Stimulated activated naive CD4-positive, alpha-beta T cell (primary cell): ENCODE results near the gene AMPH.
"Not testable (repeated sequence)": the region's sequence is repeated elsewhere in the genome, so short reads cannot be mapped to it uniquely, and the experiment has no call there.

Source experiments
- DNase-seq, 6 experiments: peaks; one replicate each; lab custom pipeline; 2025; lab: John Stamatoyannopoulos, UW

AMPH gene

DNA sequence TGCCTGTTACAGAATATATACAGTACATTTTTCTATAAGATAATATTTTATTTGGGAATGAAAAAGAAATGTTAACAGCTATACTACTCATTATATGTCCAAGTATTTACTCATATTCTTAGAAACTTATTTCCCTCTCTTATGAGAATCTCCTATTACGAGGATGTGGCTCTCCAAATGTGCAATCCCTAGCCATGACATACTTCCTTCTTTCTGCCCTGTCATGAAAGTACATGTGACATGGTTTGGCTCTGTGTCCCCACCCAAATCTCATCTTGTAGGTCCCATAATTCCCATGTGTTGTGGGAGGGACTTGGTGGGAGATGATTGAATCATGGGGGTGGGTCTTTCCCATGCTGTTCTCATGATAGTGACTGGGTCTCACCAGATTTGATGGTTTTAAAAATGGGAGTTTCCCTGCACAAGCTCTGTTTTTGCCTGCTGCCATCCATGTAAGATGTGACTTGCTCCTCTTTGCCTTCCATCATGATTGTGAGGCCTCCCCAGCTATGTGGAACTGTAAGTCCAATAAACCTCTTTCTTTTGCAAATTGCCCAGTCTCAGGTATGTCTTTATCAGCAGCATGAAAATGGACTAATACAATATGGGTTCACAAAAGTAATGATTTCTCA lies 235.1 kb downstream of the AMPH start:
- DNase-seq: not testable (repeated sequence)

DNA sequence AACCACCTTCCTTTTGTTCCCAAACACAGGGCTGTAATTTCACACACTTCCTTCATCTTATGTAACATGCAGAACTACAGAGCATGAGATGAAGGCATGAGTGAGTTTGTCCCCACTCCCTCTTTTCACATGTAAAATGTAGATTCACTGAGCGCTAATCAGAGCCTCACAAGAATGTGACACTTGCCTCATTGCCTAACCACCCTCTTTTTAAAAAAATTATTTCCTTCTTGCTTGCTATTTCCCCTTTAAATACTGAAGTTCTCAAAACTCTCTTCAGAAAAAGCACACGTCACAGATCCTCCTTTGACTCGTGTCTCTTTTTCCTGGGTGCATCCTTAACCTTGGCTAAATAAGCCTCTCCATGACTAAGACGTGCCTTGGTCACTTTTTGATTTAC lies 236.5 kb downstream of the AMPH start:
- DNase-seq: no peak

DNA sequence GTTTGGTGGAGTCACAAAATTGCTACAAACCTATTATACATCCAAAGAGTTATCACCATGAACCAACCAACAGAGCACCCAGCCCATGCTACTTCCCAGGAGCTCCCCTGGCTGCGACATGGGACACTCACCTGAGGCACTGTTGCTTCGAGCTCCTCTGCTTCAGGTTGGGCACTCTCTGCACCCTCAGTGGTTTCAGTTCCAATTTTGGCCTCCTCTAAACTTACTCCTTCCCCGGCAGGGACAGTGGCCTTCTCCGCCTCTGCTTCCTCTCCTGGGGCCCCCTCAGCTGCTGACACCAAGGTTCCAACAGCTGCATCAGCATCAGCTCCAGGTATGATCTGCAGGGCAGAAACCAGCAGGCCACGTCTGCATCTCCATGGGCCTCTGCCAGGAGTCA lies 237.3 kb downstream of the AMPH start:
- no peak for DNase-seq

DNA sequence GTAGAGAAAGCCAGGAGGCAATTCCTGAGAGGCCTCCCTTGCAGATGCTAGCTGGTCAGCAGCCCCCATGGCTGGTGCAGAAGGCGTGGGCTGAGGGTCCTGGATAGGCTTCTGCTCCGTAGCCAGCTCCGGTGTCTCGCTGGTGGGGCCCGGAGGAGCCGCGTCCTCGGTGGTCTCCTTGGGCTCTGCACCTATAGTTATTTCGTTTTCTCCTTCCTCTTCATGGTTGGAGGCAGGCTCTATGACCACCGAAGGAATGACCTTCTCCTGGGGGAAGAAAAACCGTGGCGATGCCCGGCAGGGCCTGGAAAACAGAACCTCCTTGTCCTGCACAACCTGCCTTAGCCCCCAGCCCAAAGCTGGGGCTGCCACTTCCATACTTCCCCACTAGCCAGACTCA lies 239.4 kb downstream of the AMPH start:
- no peak for DNase-seq

DNA sequence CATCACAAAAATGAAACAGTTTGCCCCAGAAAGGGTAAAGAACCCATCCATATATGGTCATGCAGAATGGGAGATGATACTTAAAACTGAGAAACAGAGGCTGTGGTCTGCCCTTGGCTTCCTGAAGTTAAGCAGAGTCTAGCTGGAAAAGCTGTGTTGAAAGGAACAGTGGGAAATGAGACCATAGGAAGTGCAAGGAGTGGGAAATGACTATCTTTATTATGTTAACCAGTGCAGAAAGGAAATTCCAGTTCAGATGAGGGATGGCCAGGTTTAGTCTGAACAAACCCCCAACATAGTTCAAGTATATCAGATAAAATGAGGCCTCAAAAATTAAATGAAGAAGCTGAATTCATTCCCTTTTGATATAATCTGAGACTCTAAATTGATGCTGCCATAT lies 245.5 kb downstream of the AMPH start:
- no peak for DNase-seq

DNA sequence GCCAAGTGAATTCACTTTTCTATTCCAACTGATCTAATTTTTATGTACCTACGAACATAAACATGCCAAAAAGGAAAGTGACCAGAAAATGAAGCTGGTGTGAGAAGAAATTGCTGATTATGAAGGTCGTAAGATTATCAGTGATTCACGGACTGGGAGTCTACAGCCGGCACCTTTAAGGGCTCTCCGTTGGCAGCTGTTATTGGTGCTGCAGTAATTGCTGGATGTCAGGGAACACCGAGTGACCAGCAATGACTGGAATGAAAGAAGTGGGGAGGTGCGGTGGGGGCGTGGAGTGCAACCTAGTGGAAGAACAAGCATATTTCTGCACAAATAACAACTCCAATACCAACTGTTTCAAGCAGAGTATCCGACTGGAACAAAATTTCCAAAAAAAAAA lies 247.9 kb downstream of the AMPH start:
- DNase-seq: no peak

DNA sequence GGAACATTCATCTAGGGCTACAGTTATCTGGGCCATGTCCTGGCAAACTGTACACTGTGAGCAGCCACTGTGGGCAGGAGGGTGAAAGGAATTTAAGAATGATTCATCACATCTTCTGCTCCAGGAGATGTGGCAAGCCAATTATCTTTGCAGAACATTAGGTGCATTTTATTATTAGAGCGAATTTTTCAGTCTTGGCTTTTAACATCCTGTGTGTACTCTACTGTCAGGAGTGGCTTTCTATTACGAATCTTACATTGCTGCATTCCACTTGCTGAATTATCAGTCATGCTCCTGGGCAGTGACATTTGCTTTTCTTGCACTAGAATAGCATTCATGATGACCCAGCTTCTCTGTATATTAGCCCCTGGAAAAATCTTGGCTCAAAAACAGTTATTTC lies 248.5 kb downstream of the AMPH start:
- no peak for DNase-seq

DNA sequence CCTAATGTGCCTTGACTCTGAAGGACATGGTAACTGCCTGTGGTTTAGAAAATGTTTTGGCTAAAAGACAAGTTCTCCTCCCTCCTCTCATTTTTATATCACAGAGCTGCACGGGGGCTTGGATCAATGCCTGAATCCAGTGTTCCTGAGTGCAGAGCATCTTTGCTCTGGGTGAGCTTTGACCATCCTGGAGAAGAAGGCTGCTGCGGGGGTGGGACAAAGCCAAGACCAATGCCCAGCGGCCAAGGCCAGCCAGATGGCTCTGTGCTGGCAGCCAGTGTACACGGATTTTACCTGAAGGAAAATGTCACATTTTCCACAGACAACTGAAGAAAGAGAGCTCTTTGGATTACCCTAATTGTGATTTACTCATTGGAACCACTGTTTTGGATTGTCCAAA lies 255.7 kb downstream of the AMPH start:
- no peak for DNase-seq

DNA sequence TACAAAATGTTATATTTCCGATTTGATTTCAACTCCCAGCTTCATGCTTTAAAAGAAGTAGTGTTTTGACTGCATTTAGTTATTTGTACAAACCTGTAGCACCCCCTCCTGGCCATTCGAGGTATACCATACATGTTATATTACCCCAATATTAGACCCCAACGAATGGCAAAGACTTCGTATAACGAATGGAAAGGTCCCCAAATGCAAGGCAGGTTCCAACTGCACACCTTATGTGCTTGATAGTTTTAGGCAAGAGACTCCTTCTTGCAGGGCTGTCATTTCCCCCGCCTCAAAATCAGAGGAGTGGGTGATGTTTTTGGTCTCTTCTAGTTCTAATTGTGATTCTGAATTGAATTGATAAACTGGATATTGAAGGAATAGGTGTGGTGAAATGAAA lies 256.7 kb downstream of the AMPH start:
- DNase-seq: peak; percentile 20 to 66 (median 46)

DNA sequence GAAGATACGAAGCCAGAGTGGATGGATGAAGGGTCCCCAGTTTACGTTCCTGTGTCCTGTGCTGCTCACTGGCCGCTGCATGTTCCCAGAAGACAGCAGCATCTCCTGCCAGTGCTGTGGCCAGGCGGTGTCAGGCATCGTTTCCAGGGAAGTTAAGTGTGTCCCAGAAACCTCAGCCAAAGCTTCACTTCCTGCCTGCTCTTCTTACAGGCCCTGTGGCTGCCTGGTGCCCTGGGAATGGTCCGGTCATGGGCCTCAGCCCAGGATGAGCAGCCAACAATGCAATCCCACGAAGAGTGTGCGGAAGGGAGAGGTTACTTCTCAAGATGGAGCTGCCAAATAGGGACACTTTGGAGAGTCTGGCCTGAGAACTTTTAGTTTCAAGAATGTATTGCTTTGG lies 258.0 kb downstream of the AMPH start:
- no peak for DNase-seq

DNA sequence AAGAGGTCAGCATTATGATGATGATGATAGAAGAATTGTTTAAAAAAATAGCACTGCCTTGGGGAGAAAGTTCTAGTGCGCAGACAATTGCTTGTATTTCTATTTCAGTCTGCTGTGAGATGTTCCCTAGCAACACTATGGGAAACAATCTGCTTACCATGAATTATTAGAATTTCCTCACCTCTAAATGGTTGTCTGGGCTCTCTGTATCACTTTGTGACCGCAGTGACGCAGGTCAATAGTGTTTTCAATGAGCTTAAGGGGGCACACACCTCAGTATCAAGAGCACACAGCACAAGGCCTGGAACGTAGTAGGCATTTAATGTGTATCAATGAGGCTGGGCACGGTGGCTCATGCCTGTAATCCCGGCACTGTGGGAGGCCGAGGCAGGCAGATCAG lies 258.9 kb downstream of the AMPH start:
- DNase-seq: no peak

DNA sequence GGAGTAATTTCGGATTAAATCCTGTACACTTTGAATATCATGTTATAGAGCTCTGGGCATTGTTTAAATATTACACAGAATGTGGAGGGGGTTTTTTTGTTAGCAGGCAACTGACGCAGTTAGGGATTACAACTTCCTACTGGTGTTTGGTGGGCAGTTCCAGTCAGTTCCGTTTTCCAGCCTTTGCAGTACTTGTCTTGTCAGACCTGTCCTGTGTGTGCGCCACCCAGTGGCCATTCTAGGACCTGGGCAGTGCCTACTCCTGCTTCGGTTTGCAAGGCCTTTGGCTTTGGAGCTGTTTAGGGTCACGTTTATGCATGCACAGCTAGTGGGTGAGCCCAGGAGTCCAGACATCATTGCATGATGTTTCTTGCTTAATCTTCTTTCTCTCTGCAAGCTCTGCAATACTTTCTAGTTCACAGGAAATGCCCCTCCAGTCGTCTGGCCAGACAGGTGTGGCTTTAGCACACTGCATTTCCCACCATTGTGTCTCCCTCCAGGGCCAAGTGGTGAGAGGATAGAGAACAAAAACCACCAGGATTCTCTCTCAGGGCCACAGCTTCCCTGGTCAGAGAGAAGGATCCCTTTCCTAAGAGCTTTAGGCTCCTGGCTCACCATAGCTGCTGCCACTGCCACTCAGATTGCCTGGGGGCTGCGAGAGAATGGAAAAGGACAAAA lies 261.2 kb downstream of the AMPH start:
- DNase-seq: peak; percentile 6 to 73 (median 51)

DNA sequence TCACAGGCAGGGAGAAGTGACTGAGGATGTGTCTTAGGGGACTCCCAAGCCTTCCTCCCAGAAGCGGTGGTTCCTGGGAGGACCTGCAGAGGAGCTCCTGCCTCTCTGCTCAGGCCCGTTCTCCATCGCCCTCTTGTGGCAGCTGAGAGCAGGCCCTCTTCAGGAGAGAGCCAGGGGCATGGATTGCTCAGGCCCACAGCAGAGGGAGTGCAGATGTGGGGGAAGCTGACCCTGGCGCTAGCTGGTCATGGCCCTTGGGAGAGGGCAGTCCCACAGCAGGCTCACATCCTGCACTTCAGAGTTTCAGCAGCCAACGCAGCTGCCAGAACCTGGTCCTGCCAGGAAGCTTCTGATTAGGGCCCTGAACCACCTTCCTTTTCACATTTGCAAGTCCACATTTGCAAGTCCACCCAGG lies 263.0 kb downstream of the AMPH start:
- DNase-seq: peak; percentile 55 to 81 (median 66)

DNA sequence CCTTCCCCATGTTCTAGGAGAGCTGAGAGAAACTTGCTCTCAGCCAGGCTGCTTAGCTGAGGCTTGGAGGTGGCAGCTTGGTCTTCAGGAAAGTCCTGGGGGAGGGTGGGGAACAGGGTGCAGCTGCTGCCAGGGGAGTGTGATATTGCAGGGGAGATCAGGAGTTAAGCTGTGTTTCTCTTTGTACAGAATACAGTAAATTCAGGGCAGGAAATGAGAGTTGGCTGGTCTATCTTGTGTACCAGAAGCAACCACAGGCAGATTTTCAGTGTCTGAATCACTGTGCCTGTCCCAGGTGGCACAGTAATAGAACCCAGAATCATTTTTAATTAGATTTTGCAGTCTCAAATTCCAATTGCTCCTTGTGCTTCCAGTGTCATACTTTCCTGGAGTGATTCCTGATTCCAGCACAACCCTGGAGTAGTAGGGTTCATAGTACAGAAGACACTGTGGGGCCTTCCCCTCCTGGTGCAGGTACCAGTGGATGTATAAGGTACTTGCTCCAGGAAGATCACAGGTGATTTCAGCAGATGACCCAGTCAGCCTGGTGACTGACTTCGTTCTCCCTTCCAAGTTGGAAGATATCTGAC lies 263.8 kb downstream of the AMPH start:
- DNase-seq: peak in 4 of 6 experiments; percentile 4 to 24 (median 11)

DNA sequence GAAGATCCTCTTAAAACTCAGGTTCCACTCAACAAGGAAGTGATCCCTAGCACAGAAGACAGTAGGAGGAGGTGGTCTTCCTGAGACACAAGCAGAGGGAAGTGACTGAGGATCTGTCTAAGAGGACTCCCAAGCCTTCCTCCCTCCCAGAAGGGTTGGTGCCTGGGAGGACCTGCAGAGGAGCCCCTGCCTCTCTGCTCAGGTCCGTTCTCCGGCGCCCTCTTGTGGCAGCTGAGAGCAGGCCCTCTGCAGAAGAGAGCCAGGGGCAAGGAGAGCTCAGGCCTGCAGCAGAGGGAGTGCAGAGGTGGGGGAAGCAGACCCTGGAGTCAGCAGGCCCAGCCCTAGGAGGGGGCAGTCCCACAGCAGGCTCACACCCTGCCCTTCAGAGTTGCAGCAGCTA lies 267.8 kb downstream of the AMPH start:
- peak; percentile 48 to 72 (median 60) for DNase-seq

DNA sequence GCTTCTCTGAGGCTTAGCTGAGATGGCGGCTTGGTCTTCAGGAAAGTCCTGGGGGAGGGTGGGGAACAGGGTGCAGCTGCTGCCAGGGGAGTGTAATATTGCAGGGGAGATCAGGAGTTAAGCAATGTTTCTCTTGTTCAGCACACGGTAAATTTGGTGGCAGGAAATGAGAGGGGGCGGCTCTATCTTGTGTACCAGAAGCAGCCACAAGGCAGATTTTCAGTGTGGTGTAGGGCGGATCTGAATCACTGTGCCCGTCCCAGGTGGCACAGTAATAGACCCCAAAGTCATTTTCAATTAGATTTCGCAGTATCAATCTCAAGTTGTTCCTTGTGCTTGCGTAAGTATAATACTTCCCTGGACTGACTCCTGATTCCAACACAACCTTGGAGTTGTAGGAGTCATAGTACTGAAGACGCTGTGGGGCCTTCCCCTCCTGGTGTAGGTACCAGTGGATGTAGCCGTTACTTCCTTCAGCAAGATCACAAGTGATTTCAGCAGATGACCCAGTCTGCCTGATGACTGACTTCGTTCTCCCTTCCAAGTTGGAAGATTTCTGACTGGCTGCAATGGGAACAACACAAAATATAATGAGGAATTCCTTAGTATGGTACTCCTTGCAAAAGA lies 268.4 kb downstream of the AMPH start:
- DNase-seq: peak; percentile 15 to 58 (median 45)

DNA sequence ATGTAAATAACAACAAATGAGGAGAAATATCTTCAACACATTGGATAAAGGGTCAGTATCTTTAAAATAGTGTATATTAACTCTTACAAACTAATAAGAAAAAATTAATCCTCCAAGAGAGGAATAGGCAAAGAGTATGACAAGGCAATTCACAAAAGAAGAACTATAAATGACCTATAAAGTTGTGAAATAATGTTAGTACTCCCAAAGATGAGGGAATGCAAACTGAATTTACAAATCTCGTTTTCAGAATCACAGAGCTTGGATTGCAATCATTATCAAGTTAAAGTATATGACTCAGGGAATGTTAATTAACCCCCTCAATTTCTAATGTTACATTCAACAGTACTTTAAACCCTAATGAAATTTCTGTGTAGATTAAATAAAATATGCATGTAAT lies 270.4 kb downstream of the AMPH start:
- DNase-seq: no peak

DNA sequence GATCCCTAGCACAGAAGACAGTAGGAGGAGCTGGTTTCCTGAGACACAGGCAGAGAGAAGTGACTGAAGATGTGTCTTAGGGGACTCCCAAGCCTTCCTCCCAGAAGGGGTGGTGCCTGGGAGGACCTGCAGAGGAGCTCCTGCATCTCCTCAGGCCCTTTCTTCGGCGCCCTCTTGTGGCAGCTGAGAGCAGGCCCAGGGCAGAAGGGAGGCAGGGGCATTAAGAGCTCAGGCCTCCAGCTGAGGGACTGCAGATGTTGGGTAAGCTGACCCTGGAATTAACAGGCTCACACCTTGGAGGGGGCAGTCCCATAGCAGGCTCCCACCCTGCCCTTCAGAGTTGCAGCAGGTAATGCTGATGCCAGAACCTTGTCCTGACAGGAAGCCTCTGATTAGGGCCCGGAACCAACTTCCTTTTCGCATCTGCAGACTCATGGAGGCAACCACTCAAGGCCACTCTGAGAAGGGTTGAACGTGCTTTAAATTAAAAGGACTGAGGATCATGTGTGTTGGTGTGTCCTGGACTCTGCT lies 272.0 kb downstream of the AMPH start:
- DNase-seq: peak; percentile 49 to 76 (median 57)

DNA sequence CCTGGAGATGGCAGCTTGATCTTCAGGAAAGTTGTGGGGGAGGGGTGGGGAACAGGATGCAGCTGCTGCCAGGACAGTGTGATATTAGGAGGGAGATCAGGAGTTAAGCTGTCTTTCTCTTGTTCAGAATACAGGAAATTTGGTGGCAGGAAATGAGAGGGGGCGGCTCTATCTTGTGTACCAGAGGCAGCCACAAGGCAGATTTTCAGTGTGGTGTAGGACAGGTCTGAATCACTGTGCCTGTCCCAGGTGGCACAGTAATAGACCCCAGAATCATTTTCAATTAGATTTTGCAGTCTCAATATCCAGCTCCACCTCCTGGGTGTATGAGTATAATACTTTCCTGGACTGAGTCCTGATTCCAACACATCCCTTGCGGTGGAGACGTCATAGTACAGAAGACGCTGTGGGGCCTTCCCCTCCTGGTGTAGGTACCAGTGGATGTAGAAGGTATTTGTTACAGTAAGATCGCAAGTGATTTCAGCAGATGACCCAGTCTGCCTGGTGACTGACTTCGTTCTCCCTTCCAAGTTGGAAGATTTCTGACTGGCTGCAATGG lies 272.8 kb downstream of the AMPH start:
- peak in 4 of 6 experiments; percentile 14 to 36 (median 20) for DNase-seq

DNA sequence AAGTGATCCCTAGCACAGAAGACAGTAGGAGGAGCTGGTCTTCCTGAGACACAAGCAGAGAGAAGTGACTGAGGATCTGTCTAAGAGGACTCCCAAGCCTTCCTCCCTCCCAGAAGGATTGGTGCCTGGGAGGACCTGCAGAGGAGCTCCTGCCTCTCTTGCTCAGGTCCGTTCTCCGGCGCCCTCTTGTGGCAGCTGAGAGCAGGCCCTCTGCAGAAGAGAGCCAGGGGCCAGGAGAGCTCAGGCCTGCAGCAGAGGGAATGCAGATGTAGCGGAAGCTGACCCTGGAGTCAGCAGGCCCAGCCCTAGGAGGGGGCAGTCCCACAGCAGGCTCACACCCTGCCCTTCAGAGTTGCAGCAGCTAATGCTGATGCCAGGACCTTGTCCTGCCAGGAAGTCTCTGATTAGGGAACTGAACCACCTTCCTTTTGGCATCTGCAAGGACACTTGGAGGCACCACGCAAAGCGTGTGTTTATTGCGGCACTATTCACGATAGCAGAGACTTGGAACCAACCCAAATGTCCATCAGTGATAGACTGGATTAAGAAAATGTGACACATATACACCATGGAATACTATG lies 276.8 kb downstream of the AMPH start:
- peak in 3 of 6 experiments; percentile 26 to 37 (median 33) for DNase-seq

DNA sequence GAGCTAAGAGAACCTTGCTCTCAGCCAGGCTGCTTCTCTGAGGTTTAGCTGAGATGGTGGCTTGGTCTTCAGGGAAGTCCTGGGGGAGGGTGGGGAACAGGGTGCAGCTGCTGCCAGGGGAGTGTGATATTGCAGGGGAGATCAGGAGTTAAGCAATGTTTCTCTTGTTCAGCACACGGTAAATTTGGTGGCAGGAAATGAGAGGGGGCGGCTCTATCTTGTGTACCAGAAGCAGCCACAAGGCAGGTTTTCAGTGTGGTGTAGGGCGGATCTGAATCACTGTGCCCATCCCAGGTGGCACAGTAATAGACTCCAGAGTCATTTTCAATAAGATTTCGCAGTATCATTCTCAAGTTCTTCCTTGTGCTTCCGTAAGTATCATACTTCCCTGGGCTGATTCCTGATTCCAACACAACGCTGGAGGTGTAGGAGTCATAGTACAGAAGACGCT lies 277.7 kb downstream of the AMPH start:
- not testable (repeated sequence) for DNase-seq

DNA sequence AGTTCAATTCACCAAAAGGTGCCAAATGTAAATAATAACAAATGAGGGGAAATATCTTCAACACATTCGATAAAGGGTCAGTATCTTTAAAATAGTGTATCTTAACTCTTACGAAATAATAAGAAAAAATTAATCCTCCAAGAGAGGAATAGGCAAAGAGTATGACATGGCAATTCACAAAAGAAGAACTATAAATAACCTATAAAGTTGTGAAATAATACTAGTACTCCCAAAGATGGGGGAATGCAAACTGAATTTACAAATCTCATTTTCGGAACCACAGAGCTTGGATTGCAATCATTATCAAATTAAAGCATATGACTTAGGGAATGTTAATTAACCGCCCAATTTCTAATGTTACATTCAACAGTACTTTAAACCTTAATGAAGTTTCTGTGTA lies 279.6 kb downstream of the AMPH start:
- no peak for DNase-seq
